ENCODE measurements around the gene CLDN10. TPM values are rescaled to one million over a fixed set of nuclear protein-coding genes. Genes with fewer than 3 reads are reported as not detected.
"Not testable (repeated sequence)": the region's sequence is repeated elsewhere in the genome, so short reads cannot be mapped to it uniquely, and the experiment has no call there.

The CLDN10 gene, protein sequence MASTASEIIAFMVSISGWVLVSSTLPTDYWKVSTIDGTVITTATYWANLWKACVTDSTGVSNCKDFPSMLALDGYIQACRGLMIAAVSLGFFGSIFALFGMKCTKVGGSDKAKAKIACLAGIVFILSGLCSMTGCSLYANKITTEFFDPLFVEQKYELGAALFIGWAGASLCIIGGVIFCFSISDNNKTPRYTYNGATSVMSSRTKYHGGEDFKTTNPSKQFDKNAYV
- total RNA-seq (2014; rRNA removed; shearing (Covaris generic)) = not detected in 2 replicates

DNA sequence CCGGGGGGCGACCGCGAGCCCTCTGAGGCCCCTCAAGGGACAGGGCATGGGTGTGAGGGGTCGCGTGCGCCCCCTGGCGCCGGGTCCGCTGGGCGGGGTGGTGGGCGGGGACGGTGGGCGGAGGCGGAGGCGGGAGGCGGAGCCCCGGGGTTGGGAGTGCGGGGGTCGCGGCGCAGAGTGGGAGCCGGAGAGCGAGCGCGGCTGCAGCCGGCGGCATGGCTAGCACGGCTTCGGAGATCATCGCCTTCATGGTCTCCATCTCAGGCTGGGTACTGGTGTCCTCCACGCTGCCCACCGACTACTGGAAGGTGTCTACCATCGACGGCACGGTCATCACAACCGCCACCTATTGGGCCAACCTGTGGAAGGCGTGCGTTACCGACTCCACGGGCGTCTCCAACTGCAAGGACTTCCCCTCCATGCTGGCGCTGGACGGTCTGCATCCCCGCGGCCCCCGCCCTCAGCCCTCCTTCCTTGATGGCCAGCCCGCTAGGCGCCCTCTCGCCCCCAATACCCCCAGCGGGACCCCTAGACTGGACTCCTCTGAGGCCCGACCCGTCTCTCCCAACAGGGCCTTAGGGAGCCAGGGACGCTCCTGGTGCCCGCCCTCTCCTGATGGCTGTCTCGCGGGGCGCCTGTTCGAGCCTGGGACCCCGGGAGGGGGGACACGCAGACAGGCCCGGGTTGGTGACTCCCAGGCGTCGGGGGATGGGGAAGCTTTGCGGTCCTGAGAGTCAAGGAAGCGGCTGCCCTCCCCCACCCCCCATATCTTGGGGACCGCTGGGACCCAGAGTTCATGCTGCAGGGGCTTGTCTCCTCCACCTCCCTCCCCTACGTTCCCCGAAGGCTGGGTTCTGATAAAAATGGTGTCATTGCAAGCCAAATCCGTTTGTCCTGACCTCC is at the start of gene CLDN10:
Gene CLDN10 (plus strand): TSS at position 182 of the 903 bp plus-strand sequence. CDS start 34 bp downstream, at position 216.
- in situ Hi-C loops (cut with HindIII; ENCODE audit: low sequenced_read_pairs) = no loop called here
- DNase-seq (ENCODE audit: low spot score) = no peak

DNA sequence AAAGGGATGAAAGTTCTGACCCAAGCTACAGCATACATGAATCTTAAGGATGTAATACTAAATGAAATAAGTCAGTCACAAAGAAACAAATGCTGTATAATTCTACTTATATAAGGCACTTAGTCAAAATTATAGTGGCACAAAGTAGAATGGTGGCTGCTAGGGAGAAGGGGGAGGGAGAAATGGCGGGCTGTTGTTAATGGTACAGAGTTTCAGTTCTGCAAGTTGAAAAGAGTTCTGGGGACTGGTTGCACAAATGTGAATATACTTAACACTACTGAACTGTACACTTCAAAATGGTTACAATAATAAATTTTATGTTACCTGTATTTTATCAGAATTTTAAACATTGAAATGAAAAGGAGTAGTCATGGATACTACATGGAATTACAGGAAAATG is 48.9 kb upstream of the CLDN10 start:
- in situ Hi-C loops (cut with HindIII; ENCODE audit: low sequenced_read_pairs) = no loop called here
- DNase-seq (ENCODE audit: low spot score) = no peak

DNA sequence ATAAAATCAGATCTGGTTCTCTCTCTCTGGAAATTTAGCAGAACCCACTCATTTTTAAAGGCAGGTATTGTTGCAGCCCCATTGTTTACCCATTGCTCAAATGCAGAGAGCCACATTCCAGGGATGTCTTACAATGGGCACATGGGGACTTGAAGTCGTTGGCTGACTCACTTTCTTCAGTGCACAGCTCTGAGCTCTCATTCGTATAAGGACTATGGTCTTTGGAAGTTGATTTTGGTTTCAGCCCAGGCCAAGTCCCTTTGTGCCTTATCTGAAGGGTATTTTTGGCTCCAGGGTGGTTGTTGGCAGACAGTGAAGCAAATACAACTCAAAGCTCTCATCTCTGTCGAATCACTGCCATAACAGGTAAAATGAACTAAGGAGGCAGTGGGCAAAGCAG is 47.3 kb upstream of the CLDN10 start:
- no peak for DNase-seq (ENCODE audit: low spot score)
- in situ Hi-C loops (cut with HindIII; ENCODE audit: low sequenced_read_pairs) = no loop called here

DNA sequence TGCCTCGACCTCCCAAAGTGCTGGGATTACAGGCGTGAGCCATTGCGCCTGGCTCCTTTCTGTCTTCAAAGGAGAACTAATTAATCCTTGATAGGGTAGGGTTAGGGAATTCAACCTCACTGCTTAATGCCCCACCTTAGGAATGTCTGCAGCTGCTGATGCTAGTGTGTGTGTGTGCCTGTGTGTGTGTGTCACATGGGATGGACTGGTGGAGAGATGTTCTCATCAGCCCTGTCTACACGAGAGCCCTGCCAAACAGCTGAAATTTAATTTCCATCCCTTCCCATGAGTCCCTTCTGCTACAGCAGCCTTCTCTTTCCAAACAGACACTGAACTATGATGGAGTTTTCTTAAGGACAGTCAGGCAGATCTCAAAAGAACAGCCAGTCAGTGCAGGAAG is 46.5 kb upstream of the CLDN10 start:
- in situ Hi-C loops (cut with HindIII; ENCODE audit: low sequenced_read_pairs) = no loop called here
- DNase-seq (ENCODE audit: low spot score) = no peak

DNA sequence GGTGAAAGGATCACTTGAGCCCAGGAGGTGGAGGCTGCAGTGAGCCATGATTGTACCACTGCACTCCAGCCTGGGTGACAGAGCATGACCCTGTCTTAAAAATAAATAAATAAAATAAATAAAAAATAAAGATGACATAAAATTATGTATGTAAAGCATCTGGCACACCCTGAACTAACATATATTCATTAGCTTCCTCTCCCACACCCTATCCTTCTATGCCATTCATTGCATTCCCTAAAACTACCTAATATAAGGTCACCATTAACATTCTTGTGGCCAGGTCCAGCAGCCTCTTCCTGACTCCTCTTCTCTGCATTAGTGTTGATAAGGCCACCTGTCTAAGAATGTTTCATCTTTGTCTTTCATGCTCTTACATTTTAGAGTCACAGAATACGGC is 44.5 kb upstream of the CLDN10 start:
- no peak for DNase-seq (ENCODE audit: low spot score)
- in situ Hi-C loops (cut with HindIII; ENCODE audit: low sequenced_read_pairs) = no loop called here

DNA sequence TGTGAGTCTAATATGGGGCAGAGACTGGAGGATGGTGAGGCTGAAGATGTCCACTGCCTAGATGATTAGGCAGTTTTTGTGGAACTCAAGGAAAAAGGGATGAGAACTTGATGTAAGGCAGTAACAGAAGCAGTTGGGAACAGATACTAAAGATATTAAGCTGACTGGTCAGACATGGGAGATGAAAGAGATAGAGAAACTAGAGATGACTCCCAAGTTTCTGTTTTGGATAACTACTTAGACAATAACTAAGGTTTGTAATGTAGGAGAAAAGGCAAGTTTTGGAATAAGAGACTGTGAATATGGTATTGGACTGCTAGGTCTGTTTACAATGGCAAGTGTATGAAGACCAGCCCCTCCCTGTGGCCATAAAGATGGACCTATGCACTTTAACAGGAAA is 43.5 kb upstream of the CLDN10 start:
- in situ Hi-C loops (cut with HindIII; ENCODE audit: low sequenced_read_pairs) = no loop called here

DNA sequence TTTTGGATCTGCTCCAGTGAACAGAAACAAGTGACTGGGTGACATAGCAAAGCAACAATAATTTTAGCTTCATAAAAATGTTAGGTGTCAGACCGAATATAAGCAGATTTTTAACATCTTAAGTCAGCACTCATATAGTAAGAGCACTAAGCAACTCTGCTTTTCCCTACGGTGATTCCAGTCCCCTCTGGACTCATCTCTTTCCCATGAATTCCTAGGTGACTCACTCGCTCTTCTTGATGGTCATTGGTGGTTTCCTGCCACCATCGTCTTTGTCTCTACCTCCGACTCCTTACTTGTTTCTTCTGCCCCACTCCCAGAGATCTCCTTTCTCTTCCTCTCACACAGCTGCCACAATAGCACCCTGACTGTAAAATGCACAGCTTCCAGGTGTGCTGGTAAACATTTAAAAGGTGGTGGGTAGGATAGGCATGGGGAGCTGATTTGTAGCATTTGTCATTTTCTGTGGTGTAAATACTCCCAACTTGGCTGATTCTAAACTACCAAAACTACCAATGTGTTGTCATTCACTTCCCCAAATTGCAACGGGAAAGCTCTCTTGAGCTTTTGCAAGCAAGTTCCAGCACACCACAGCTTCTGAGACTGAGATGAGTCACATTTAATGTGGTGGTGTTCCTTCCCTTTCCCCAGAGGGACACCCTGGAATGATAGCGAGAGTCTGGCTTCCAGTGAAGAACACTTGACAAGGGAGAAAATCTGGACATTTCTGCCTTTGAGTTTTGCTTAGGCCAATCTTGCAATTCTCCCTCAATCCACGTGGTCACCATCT is 42.8 kb upstream of the CLDN10 start:
- in situ Hi-C loops (cut with HindIII; ENCODE audit: low sequenced_read_pairs) = no loop called here

More for the DNA sequence above, 43.5 kb upstream of the CLDN10 start:
- no peak for DNase-seq (ENCODE audit: low spot score)

DNA sequence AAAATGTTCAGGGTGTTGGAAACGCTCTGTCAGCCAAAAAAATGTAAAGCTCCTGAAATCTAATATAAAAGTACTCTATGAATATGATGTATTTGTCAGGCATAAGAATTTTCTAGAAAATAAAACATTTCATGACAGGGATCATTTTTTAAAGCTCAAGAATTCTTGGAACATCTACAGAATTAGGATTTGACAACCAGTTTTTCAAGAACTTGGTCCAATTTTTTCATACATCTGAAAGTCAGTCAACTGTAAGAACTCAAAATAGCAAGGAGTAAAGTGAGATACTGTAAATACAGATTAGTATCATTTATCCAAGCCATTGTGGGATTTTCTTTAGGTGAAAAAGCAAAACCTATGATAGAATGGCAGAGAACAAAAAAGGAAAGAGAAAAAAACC is 41.6 kb upstream of the CLDN10 start:
- no peak for DNase-seq (ENCODE audit: low spot score)
- in situ Hi-C loops (cut with HindIII; ENCODE audit: low sequenced_read_pairs) = no loop called here

More for the DNA sequence above, 42.8 kb upstream of the CLDN10 start:
- no peak for DNase-seq (ENCODE audit: low spot score)

DNA sequence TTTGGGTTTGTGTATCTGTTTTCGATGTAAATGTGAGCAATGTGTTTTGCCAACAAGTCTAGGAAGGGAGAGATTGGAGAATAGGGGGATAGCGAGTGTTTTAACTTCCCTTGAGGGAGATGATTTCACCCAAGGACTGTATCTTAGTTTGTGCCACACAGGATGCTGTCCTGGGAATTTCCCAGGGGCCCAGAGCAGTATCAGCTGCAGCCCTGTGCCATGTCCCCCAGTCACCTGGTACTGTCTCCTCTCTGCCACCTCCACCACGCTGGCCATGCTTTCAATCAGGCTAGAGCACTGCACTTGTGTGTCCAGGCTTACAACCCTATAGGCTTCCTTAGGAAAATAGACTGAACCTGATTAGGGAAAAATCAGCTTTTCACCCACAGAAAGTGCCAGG is 40.1 kb upstream of the CLDN10 start:
- in situ Hi-C loops (cut with HindIII; ENCODE audit: low sequenced_read_pairs) = no loop called here
- no peak for DNase-seq (ENCODE audit: low spot score)

DNA sequence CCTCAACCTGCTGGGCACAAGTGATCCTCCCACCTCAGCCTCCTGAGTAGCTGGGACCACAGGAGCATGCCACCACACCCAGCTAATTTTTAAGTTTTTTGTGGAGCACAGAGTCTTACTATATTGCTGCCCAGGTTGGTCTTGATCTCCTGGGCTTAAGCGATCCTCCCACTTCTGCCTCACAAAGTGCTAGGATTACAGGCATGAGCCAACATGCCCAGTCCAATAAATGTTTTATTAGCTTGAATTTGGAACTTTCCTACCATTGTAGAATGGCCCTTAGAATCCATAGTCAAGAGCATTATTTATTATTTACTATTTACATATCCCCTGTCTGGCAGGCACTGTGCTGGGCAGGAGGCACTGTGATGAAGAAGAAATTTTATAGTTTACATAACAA is 39.6 kb upstream of the CLDN10 start:
- in situ Hi-C loops (cut with HindIII; ENCODE audit: low sequenced_read_pairs) = no loop called here
- DNase-seq (ENCODE audit: low spot score) = no peak

DNA sequence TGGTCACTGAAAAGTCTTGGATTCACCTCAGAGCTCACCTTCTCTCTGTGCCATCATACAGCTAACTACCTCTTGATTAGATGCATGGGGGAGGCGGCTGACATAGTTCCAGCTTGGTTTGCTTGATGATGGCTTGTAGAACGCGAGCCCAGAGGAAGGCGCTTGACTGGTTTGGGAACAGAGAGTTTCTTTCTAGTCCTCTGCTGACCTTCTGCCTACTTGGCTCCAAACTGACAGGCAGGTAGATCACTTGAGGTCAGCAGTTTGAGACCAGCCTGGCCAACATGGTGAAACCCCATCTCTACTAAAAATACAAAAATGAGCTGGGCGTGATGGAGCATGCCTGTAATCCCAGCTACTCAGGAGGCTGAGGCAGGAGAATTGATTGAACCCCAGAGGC is 36.9 kb upstream of the CLDN10 start:
- DNase-seq (ENCODE audit: low spot score); in situ Hi-C loops (cut with HindIII; ENCODE audit: low sequenced_read_pairs): not testable (repeated sequence)

DNA sequence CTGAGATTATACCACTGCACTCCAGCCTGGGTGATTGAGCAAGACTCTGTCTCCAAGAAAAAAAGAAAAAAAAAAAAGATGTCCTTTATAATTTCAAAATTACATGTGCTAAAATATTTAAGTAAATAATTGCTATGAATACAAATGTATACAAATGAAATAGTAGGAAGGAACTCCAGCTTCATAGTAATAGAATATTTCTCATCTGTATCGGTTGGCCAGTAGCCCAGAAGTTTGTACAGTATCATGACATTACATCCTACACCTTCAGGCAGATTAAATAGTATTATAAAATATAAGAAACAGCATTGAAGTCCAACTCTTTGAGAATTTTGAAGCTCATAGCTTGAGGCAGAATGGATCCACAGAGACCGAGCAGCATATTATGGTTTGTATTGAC is 36.5 kb upstream of the CLDN10 start:
- DNase-seq (ENCODE audit: low spot score) = no peak
- in situ Hi-C loops (cut with HindIII; ENCODE audit: low sequenced_read_pairs) = no loop called here

DNA sequence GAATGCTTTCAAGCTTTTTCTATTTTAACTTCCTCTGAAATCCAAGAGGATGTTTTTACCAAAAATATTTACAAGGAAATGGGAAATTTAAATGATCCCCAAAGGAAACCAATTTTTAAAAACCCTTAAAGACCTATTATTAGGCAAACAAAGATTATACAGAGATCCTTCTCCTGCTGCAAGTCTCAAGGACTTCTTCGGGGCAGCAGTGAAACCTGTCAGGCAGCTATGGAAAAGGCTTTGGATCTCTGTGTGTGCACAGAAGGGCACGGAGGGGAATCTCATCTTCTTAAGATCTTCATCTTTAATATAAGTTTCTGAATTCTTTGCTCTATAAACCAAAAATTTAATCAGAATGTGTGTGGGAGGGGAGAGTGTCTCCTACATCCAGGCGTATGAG is 36.0 kb upstream of the CLDN10 start:
- no peak for DNase-seq (ENCODE audit: low spot score)
- in situ Hi-C loops (cut with HindIII; ENCODE audit: low sequenced_read_pairs) = no loop called here

DNA sequence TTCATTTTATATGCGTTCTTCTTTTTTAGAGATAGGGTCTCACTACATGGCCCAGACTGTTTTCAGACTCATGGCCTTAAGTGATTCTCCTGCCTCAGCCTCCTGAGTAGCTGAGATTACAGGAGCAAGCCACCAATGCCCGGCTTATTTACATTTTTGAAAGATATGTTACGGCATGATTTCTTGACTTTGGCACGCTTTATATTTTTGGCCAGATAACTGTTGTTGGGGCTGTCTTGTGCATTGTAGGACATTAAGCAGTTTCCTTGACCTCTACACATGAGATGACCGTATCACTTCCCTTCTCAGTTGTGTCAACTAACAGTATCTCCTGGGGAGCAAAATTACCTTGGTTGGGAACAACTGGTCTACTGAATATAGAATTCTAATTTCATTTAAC is 28.9 kb upstream of the CLDN10 start:
- no peak for DNase-seq (ENCODE audit: low spot score)
- in situ Hi-C loops (cut with HindIII; ENCODE audit: low sequenced_read_pairs) = no loop called here

DNA sequence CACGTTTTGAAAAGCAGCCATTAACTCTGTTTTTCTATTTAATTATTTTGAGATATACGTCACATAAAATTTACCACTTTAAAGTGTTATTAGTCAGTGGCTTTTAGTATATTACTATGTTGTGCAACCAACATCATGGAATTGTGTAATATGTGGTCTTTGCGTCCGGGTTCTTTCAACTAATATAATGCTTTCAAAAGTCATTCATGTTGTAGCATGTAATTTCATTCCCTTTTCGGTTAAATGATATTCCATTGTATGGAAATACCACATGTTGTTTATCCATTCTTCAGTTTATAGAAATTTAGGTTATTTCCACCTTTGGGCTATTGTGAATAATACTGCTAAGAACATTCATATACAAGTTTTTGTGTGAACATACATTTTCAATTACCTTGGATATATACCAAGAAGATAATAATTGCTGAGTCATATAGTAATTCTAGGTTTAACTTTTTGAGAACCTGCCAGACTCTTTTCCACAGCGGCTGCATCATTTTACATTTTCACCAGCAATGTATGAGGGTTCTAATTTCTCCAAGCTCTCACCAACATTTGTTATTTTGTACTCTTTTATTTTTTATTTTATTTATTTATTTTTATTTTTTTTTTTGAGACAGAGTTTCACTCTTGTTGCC is 28.1 kb upstream of the CLDN10 start:
- DNase-seq (ENCODE audit: low spot score) = no peak
- in situ Hi-C loops (cut with HindIII; ENCODE audit: low sequenced_read_pairs) = no loop called here

DNA sequence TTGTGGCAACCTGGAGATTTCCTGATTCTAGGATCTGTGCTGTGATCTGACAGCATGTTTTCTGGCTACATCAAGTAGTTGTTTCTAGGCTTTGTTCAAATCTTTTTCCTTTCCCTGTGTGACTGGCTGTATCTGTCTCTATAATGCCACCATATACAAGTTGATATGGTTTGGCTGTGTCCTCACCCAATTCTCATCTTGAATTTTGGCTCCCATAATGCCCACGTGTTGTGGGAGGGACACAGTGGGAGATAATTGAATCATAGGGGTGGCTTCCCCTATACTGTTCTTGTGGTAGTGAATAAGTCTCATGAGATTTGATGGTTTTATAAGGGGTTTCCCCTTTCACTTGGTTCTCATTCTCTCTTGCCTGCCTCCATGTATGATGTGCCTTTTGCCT is 24.6 kb upstream of the CLDN10 start:
- in situ Hi-C loops (cut with HindIII; ENCODE audit: low sequenced_read_pairs) = no loop called here
- DNase-seq (ENCODE audit: low spot score) = no peak

DNA sequence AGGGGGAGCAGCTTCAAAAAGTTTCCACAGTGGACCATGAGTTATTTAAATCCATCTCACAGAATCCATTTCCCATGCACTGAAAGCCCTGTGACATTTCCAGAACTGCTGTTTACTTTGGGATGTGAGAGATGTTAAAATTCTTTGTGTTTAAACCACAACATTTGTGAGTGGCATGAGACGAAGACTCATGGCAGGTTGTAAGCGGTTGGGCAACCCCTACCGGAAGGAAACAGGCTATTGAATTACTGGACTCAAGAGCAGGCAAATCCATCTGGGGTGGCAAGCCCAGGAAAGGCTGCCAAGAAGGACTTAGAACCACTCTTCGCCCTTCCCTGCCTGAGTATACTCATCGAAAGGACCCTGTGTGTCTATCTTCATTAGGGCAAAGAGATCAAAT is 22.3 kb upstream of the CLDN10 start:
- no peak for DNase-seq (ENCODE audit: low spot score)
- in situ Hi-C loops (cut with HindIII; ENCODE audit: low sequenced_read_pairs) = no loop called here

DNA sequence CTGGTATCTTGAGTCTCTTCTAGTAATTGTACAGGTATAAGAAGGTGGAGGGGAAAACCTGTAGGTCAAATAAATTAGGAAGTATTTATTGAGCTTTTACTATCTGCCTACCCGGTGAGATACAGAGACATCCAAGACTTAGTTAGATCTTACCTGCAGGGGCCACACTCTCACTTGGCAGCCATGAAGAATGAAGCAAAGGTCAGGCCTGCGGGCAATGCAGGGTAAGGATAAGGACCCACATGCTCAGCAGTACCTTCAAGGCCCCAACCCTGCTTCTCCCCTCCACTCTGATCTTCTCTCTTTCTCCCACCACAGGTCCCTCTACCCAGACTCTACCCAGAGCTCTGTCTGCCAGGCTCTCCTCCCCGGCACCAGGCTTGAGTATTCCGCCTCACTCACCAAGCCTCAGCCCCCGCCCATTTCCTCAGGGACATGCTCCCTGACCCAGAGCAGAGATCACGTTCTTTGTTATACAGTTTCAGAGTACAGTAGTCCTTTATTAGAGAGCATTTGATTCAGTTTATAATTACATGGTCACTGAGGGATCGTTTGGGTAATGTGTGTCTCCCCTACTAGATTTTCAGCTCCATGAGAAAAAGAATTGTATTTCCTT is 18.9 kb upstream of the CLDN10 start:
- in situ Hi-C loops (cut with HindIII; ENCODE audit: low sequenced_read_pairs) = no loop called here
- no peak for DNase-seq (ENCODE audit: low spot score)

DNA sequence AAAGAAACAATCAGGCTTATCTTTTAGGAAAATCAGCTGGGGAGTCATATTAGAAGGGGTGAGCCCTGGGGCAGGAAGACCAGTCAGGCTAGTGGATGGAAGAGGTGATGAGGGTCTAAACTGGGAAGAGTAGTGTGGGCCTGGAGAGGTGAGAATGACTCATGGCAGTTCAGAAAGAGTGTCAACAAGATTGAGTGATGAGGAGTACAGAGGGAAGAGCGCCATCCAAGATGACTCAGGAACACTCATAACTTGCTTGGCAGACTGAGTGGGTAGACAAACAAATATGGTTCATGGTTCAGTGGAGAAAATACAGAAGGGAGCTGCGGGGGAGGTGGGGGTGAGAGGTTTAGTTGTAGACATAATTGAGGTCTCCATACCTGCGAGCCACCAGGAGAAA is 17.3 kb upstream of the CLDN10 start:
- in situ Hi-C loops (cut with HindIII; ENCODE audit: low sequenced_read_pairs) = no loop called here
- DNase-seq (ENCODE audit: low spot score) = no peak
